Ishikawa (cell line): ENCODE results near the gene MPPE1.
A peak's percentile ranks its signal among the peaks of the same experiment; 100 is the strongest.

ENCODE experiments used
- CEBPB ChIP-seq: IDR thresholded peaks from 2 replicates; pipeline ENCODE4 v1.6.1; 2012
- CREB1 ChIP-seq: IDR thresholded peaks from 2 replicates; pipeline ENCODE4 v1.6.1; 2012; ENCODE audit warnings: low read depth
- EGR1 ChIP-seq: IDR thresholded peaks from 2 replicates; pipeline ENCODE4 v1.6.1; 2012
- EP300 ChIP-seq: IDR thresholded peaks from 2 replicates; pipeline ENCODE4 v1.6.1; 2012; ENCODE audit warnings: borderline replicate concordance
- FOXM1 ChIP-seq: IDR thresholded peaks from 2 replicates; pipeline ENCODE4 v1.6.1; 2012; ENCODE audit warnings: low read depth, borderline replicate concordance
- MAX ChIP-seq: IDR thresholded peaks from 2 replicates; pipeline ENCODE4 v1.6.1; 2012
- NFIC ChIP-seq: IDR thresholded peaks from 2 replicates; pipeline ENCODE4 v1.6.1; 2012
- RAD21 ChIP-seq: IDR thresholded peaks from 2 replicates; pipeline ENCODE4 v1.6.1; 2012; ENCODE audit warnings: low read depth
- REST ChIP-seq: IDR thresholded peaks from 2 replicates; pipeline ENCODE4 v1.6.1; 2012; ENCODE audit warnings: low read depth, mild to moderate bottlenecking
- TAF1 ChIP-seq: IDR thresholded peaks from 2 replicates; pipeline ENCODE4 v1.6.1; 2012; ENCODE audit warnings: low read depth, mild to moderate bottlenecking
- TCF12 ChIP-seq: IDR thresholded peaks from 2 replicates; pipeline ENCODE4 v1.6.1; 2012; ENCODE audit warnings: low read depth
- TEAD4 ChIP-seq: IDR thresholded peaks from 2 replicates; pipeline ENCODE4 v1.6.1; 2012
- USF1 ChIP-seq: IDR thresholded peaks from 2 replicates; pipeline ENCODE4 v1.6.1; 2012
- YY1 ChIP-seq: IDR thresholded peaks from 2 replicates; pipeline ENCODE4 v1.6.1; 2012; ENCODE audit warnings: low read depth
- ZBTB7A ChIP-seq: IDR thresholded peaks from 2 replicates; pipeline ENCODE4 v1.6.1; 2012; ENCODE audit warnings: low read depth

MPPE1 gene

GRCh38 chr18:11859282-11859830, 48.8 kb downstream of the MPPE1 start:
- TF ChIP-seq TAF1 (no peak), ZBTB7A (0 out of 2 replicates have a peak, but pooled peaks have one; percentile 10)

GRCh38 chr18:11857177-11857887, 50.8 kb downstream of the MPPE1 start:
- peak; percentile 40 for TF ChIP-seq TEAD4
- peak; percentile 94 for TF ChIP-seq TCF12
- peak; percentile 81 for TF ChIP-seq USF1
- TF ChIP-seq EGR1, result no peak
- no peak for TF ChIP-seq ZBTB7A
- TF ChIP-seq MAX, result peak; percentile 47
- TF ChIP-seq TAF1, result peak; percentile 14; the same call in 1 of the 2 replicates
- peak; percentile 68 for TF ChIP-seq NFIC
- peak; percentile 87 for TF ChIP-seq EP300
- TF ChIP-seq YY1, result no peak; the same call in 1 of the 2 replicates
- TF ChIP-seq CEBPB, result peak; percentile 85
- TF ChIP-seq REST, result no peak
- TF ChIP-seq CREB1, result peak; percentile 91
- TF ChIP-seq RAD21, result no peak
- TF ChIP-seq FOXM1, result peak; percentile 82; the same call in 1 of the 2 replicates

- TF ChIP-seq NFIC (no peak), TCF12 (no peak), USF1 (no peak), YY1 (0 out of 2 replicates have a peak, but pooled peaks have one; percentile 26)
Measured at GRCh38 chr18:11851806-11852337, 56.2 kb downstream of the MPPE1 start.

- 0 out of 2 replicates have a peak, but pooled peaks have one; percentile 22 for TF ChIP-seq NFIC
- peak; percentile 83 for TF ChIP-seq TCF12
- TF ChIP-seq USF1, result 0 out of 2 replicates have a peak, but pooled peaks have one; percentile 2
- TF ChIP-seq EP300, result peak; percentile 55; the same call in 1 of the 2 replicates
- peak; percentile 6; the same call in 1 of the 2 replicates for TF ChIP-seq CEBPB
- peak; percentile 97 for TF ChIP-seq CREB1
- TF ChIP-seq FOXM1, result no peak
- peak; percentile 90 for TF ChIP-seq TAF1
- TF ChIP-seq TEAD4, result peak; percentile 46; the same call in 1 of the 2 replicates
- peak; percentile 81 for TF ChIP-seq MAX
- no peak for TF ChIP-seq RAD21
- no peak for TF ChIP-seq REST
- TF ChIP-seq ZBTB7A, result peak; percentile 78; the same call in 1 of the 2 replicates
- no peak for TF ChIP-seq EGR1
- TF ChIP-seq YY1, result 0 out of 2 replicates have a peak, but pooled peaks have one; percentile 36
Measured at GRCh38 chr18:11851146-11851805, 56.8 kb downstream of the MPPE1 start, which contains the start of gene CHMP1B. Gene CHMP1B, plus strand, starts transcription at chr18:11851413. Its CDS starts 99 bp downstream, at chr18:11851512.

GRCh38 chr18:11850821-11851145, 57.3 kb downstream of the MPPE1 start:
- TF ChIP-seq TEAD4 (no peak), EP300 (no peak), TCF12 (no peak), REST (no peak), EGR1 (no peak), USF1 (no peak), ZBTB7A (no peak), NFIC (no peak; the same call in 1 of the 2 replicates), YY1 (no peak), RAD21 (no peak), FOXM1 (no peak), CREB1 (no peak), MAX (no peak), CEBPB (no peak), TAF1 (no peak)
